HepG2 (cell line): Measurements from ENCODE around the gene CYB5D1. TPM values are rescaled to one million over a fixed set of nuclear protein-coding genes. Genes with fewer than 3 reads are reported as not detected.

ENCODE experiments used
- ASH2L ChIP-seq: fragments of 300-600, 200-600 bp; sonication (generic); IDR thresholded peaks from 2 replicates; pipeline ENCODE4 v1.7.0; 2017; ENCODE audit warnings: low read depth, mild to moderate bottlenecking, moderate library complexity, mixed read lengths, low read length; ENCODE audit not compliant: insufficient read length
- ATF2 ChIP-seq: sonication (generic); formaldehyde crosslinking; IDR thresholded peaks from 2 replicates; pipeline ENCODE4 v1.4.0; 2020; ENCODE audit warnings: missing genetic modification reagents
- ATF7-NPFF ChIP-seq: sonication (generic); formaldehyde crosslinking; IDR thresholded peaks from 2 replicates; pipeline ENCODE4 v1.8.1; 2023; ENCODE audit warnings: mild to moderate bottlenecking, low read depth, missing genetic modification reagents, moderate library complexity
- CCDC6 ChIP-seq: sonication (generic); formaldehyde crosslinking; IDR thresholded peaks from 2 replicates; pipeline ENCODE4 v1.8.1; 2022; ENCODE audit warnings: mild to moderate bottlenecking, missing genetic modification reagents, moderate library complexity
- CREB3 ChIP-seq: sonication (generic); formaldehyde crosslinking; IDR thresholded peaks from 2 replicates; pipeline ENCODE4 v1.5.0; 2020; ENCODE audit warnings: missing genetic modification reagents
- GLMP ChIP-seq: sonication (generic); formaldehyde crosslinking; IDR thresholded peaks from 2 replicates; pipeline ENCODE4 v1.9.0; 2021; ENCODE audit warnings: missing genetic modification reagents, mild to moderate bottlenecking, borderline replicate concordance
- HMGXB3 ChIP-seq: sonication (generic); formaldehyde crosslinking; IDR thresholded peaks from 2 replicates; pipeline ENCODE4 v1.4.0; 2020; ENCODE audit warnings: missing genetic modification reagents, borderline replicate concordance
- ISX ChIP-seq: sonication (generic); formaldehyde crosslinking; conservative IDR thresholded peaks from 2 replicates; pipeline ENCODE4 v1.5.0; 2020; ENCODE audit warnings: missing genetic modification reagents
- MXD4 ChIP-seq: IDR thresholded peaks from 2 replicates; pipeline ENCODE4 v1.6.1; 2016; ENCODE audit warnings: mild to moderate bottlenecking, missing biosample characterization, missing genetic modification reagents
- NFE2L1 ChIP-seq: sonication (generic); formaldehyde crosslinking; IDR thresholded peaks from 2 replicates; pipeline ENCODE4 v1.4.0; 2020; ENCODE audit warnings: missing genetic modification reagents, mild to moderate bottlenecking, borderline replicate concordance
- POGK ChIP-seq: sonication (generic); formaldehyde crosslinking; conservative IDR thresholded peaks from 2 replicates; pipeline ENCODE4 v1.8.0; 2022; ENCODE audit warnings: mild to moderate bottlenecking, moderate library complexity, missing genetic modification reagents
- RFX1 ChIP-seq: fragments of 450-650 bp; IDR thresholded peaks from 2 replicates; pipeline ENCODE4 v1.6.1; 2017
- SIN3A ChIP-seq: IDR thresholded peaks from 2 replicates; pipeline ENCODE4 v1.6.1; 2011; ENCODE audit warnings: low read depth, mild to moderate bottlenecking, control low read depth, low read length, borderline replicate concordance
- SP4 ChIP-seq: sonication (generic); formaldehyde crosslinking; IDR thresholded peaks from 2 replicates; pipeline ENCODE4 v1.8.1; 2023; ENCODE audit warnings: mild to moderate bottlenecking, missing genetic modification reagents
- ZNF292 ChIP-seq: sonication (generic); formaldehyde crosslinking; IDR thresholded peaks from 2 replicates; pipeline ENCODE4 v1.8.1; 2022; ENCODE audit warnings: mild to moderate bottlenecking, low read depth, missing genetic modification reagents, borderline replicate concordance
- ZNF431 ChIP-seq: sonication (generic); formaldehyde crosslinking; IDR thresholded peaks from 2 replicates; pipeline ENCODE4 v1.9.0; 2022; ENCODE audit warnings: missing genetic modification reagents, low read depth, mild to moderate bottlenecking, borderline replicate concordance
- ZNF605 ChIP-seq: sonication (generic); formaldehyde crosslinking; IDR thresholded peaks from 2 replicates; pipeline ENCODE4 v1.8.0; 2022; ENCODE audit warnings: mild to moderate bottlenecking, missing genetic modification reagents
- ZNF678 ChIP-seq: sonication (generic); formaldehyde crosslinking; IDR thresholded peaks from 2 replicates; pipeline ENCODE4 v1.4.0; 2020; ENCODE audit warnings: mild to moderate bottlenecking, missing genetic modification reagents
- ZNF773 ChIP-seq: sonication (generic); formaldehyde crosslinking; IDR thresholded peaks from 2 replicates; pipeline ENCODE4 v1.4.0; 2020; ENCODE audit warnings: missing genetic modification reagents, borderline replicate concordance
- polyA plus RNA-seq, 8 experiments: library from polyadenylated mRNA; depleted of rRNA in 3 of 8; stranded (reverse) in 7 of 8; unstranded in 1 of 8; fragments of >200 nt; fragmentation: Illumina TruSeq in 4 of 8; extraction: Trizol in 4 of 8; gene quantifications; 2 replicates each; pipeline versions ENCODE4 v1.2.1 to v1.2.3, GENCODE V29; 2011 to 2016; ENCODE audit warnings: low read depth in 4 of 8, missing spikeins in 1 of 8, mixed read lengths in 1 of 8; ENCODE audit not compliant: insufficient read depth in 1 of 8
- total RNA-seq, 5 experiments: library from RNA; depleted of rRNA; stranded (reverse); fragments of >200 nt; fragmentation: Illumina TruSeq; extraction: Trizol; gene quantifications; 2 replicates each; pipeline ENCODE4 v1.2.3, GENCODE V29; 2016; ENCODE audit warnings: low read depth in 1 of 5

The CYB5D1 gene
- total and polyA plus RNA-seq, 2 of the 13 experiments (the other 11 are each of a cell fraction or from before 2014, with no cell fraction given), result 8.9 to 17.0 TPM

GRCh38 chr17:7833011-7833794 is 24.6 kb upstream of the CYB5D1 start (continued):
- no peak for TF ChIP-seq CREB3 (CRISPR knock-in tag)
- TF ChIP-seq ZNF773 (CRISPR knock-in tag), result no peak
- TF ChIP-seq SIN3A, result no peak
- TF ChIP-seq HMGXB3 (CRISPR knock-in tag), result no peak
- no peak for TF ChIP-seq ZNF431 (CRISPR knock-in tag)
- no peak for TF ChIP-seq POGK
- no peak for TF ChIP-seq NFE2L1
- no peak for TF ChIP-seq ISX (CRISPR knock-in tag)
- TF ChIP-seq ATF2 (CRISPR knock-in tag), result no peak
- TF ChIP-seq GLMP (CRISPR knock-in tag), result no peak
- no peak for TF ChIP-seq SP4
- peak; percentile 22; the same call in 1 of the 2 replicates for TF ChIP-seq ZNF605 (CRISPR knock-in tag)
- TF ChIP-seq ATF7-NPFF (CRISPR knock-in tag), result 0 out of 2 replicates have a peak, but pooled peaks have one; percentile 34
- no peak for TF ChIP-seq RFX1
- no peak for TF ChIP-seq ZNF292 (CRISPR knock-in tag)
- TF ChIP-seq ASH2L, result peak; percentile 32
- peak; percentile 62; the same call in 1 of the 2 replicates for TF ChIP-seq CCDC6 (CRISPR knock-in tag)
- TF ChIP-seq MXD4, result no peak
- no peak for TF ChIP-seq ZNF678 (CRISPR knock-in tag)
